IPS-NIHi7 (cell line): Measurements from ENCODE around the gene ZNF750.

Experiments used
- DNase-seq: peaks from one replicate; pipeline ENCODE4 v3.0.0; 2012; ENCODE audit warnings: mixed read lengths; ENCODE audit errors: extremely low spot score

Gene ZNF750

GRCh38 chr17:82812058-82812457 lies 27.8 kb downstream of the ZNF750 start:
- no peak for DNase-seq

- DNase-seq: no peak
Observed at GRCh38 chr17:82810644-82811430, 29.0 kb downstream of the ZNF750 start.

- no peak for DNase-seq
Observed at GRCh38 chr17:82808921-82809905, 30.6 kb downstream of the ZNF750 start.

- no peak for DNase-seq
Observed at GRCh38 chr17:82808006-82808405, 31.8 kb downstream of the ZNF750 start.

GRCh38 chr17:82807562-82807961 lies 32.3 kb downstream of the ZNF750 start:
- DNase-seq: no peak

GRCh38 chr17:82807101-82807500 lies 32.7 kb downstream of the ZNF750 start:
- DNase-seq: no peak

GRCh38 chr17:82806645-82807044 lies 33.2 kb downstream of the ZNF750 start:
- DNase-seq: no peak

GRCh38 chr17:82805823-82806222 lies 34.0 kb downstream of the ZNF750 start:
- no peak for DNase-seq

GRCh38 chr17:82805254-82805653 lies 34.6 kb downstream of the ZNF750 start:
- DNase-seq: no peak

GRCh38 chr17:82804442-82805191 lies 35.2 kb downstream of the ZNF750 start:
- DNase-seq: no peak

GRCh38 chr17:82803606-82804005 lies 36.2 kb downstream of the ZNF750 start:
- DNase-seq: no peak

GRCh38 chr17:82803185-82803584 lies 36.6 kb downstream of the ZNF750 start:
- DNase-seq: no peak

- no peak for DNase-seq
Observed at GRCh38 chr17:82802075-82802780, 37.6 kb downstream of the ZNF750 start.

GRCh38 chr17:82801377-82801970 lies 38.3 kb downstream of the ZNF750 start:
- no peak for DNase-seq

GRCh38 chr17:82800885-82801284 lies 38.9 kb downstream of the ZNF750 start:
- DNase-seq: no peak

- DNase-seq: no peak
Observed at GRCh38 chr17:82799591-82799990, 40.2 kb downstream of the ZNF750 start.

GRCh38 chr17:82798752-82799151 lies 41.1 kb downstream of the ZNF750 start:
- DNase-seq: no peak

GRCh38 chr17:82797061-82797460 lies 42.8 kb downstream of the ZNF750 start:
- DNase-seq: no peak

- DNase-seq: no peak
Observed at GRCh38 chr17:82795615-82796014, 44.2 kb downstream of the ZNF750 start.

- DNase-seq: no peak
Observed at GRCh38 chr17:82794781-82795482, 44.9 kb downstream of the ZNF750 start.
